ENCODE measurements around the gene CRYBA2. TPM values are rescaled to one million over a fixed set of nuclear protein-coding genes. Genes with fewer than 3 reads are reported as not detected.

CRYBA2 gene
- total RNA-seq, 1 experiment from 2014 or later: not detected

GRCh38 chr2:219022616-219023015 lies 29.4 kb upstream of the CRYBA2 start:
- no peaks in the 10 kb centered on the region for H3K4me1 ChIP-seq (ENCODE audit: control insufficient read depth, insufficient read depth, low read length)
- CTCF ChIA-PET: no interaction called here
- no peak for ATAC-seq
- H3K27me3 ChIP-seq (ENCODE audit: control insufficient read depth, insufficient read depth, low read length): no peaks in the 10 kb centered on the region
- POLR2A ChIA-PET: no interaction called here
- H3K27ac ChIP-seq (ENCODE audit: low read length): no peak overlapping the region
- TF ChIP-seq SIN3A (IDR thresholded peaks at IDR 0.05; ENCODE audit: borderline replicate concordance, insufficient read depth, low read depth, low read length): no peak
- no peak for TF ChIP-seq POLR2AphosphoS5 (IDR thresholded peaks at IDR 0.05; ENCODE audit: low read depth, low read length)
- TF ChIP-seq CTCF (IDR thresholded peaks at IDR 0.05): no peak
- TF ChIP-seq, protein P1, sequence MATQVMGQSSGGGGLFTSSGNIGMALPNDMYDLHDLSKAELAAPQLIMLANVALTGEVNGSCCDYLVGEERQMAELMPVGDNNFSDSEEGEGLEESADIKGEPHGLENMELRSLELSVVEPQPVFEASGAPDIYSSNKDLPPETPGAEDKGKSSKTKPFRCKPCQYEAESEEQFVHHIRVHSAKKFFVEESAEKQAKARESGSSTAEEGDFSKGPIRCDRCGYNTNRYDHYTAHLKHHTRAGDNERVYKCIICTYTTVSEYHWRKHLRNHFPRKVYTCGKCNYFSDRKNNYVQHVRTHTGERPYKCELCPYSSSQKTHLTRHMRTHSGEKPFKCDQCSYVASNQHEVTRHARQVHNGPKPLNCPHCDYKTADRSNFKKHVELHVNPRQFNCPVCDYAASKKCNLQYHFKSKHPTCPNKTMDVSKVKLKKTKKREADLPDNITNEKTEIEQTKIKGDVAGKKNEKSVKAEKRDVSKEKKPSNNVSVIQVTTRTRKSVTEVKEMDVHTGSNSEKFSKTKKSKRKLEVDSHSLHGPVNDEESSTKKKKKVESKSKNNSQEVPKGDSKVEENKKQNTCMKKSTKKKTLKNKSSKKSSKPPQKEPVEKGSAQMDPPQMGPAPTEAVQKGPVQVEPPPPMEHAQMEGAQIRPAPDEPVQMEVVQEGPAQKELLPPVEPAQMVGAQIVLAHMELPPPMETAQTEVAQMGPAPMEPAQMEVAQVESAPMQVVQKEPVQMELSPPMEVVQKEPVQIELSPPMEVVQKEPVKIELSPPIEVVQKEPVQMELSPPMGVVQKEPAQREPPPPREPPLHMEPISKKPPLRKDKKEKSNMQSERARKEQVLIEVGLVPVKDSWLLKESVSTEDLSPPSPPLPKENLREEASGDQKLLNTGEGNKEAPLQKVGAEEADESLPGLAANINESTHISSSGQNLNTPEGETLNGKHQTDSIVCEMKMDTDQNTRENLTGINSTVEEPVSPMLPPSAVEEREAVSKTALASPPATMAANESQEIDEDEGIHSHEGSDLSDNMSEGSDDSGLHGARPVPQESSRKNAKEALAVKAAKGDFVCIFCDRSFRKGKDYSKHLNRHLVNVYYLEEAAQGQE (IDR thresholded peaks at IDR 0.05; ENCODE audit: insufficient read depth in 1 of 2, low read depth in 2 of 2, low read length in 1 of 2): no peak
- TF ChIP-seq TCF7L2 (IDR thresholded peaks at IDR 0.05; ENCODE audit: low read depth, low read length): no peak
- no peaks in the 10 kb centered on the region for H3K9me3 ChIP-seq (ENCODE audit: control insufficient read depth, insufficient read depth, low read depth, low read length)
- H3K36me3 ChIP-seq (ENCODE audit: control insufficient read depth, insufficient read depth, low read length): no peaks in the 10 kb centered on the region
- H3K4me3 ChIP-seq (ENCODE audit: low read depth in 2 of 2, low read length in 2 of 2): no peak overlapping the region
- BruUV-seq (replicated peaks): no TSS peak
- in situ Hi-C loops (cut with HindIII; ENCODE audit: low pct_unique_long_range_greater_than_20kb, low sequenced_read_pairs) (no loop called here), intact Hi-C loops (cut with micrococcal nuclease; ENCODE audit: unreplicated experiment) (loop anchor here (10.0 kb wide), 1 partner anchor 132 kb away; no protein-coding TSS in a partner anchor)
- DNase-seq (ENCODE audit: low read depth, low spot score): no peak

DNA sequence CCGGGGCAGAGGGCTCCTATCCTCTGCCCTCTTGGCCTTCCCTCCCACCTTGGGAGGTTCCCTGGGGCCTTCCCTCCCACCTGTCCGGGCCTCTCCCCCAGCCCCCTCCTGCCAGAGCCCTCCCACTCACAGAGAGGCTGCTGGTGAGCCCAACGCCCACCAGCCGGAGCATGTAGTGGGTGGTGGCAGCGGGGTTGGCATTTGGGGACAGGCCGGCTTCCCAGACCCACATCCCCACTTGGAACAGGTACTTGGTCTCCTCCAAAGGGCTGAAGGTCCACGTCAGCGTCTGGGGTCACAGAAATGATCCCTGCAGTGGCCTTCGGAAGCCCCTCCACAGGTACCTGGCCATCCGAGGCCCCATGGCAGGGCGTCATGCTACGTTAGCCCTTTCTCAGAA lies 28.8 kb upstream of the CRYBA2 start:
- TF ChIP-seq TCF7L2 (IDR thresholded peaks at IDR 0.05; ENCODE audit: low read depth, low read length) (no peak), SIN3A (IDR thresholded peaks at IDR 0.05; ENCODE audit: borderline replicate concordance, insufficient read depth, low read depth, low read length) (no peak), CTCF (IDR thresholded peaks at IDR 0.05) (no peak), POLR2AphosphoS5 (IDR thresholded peaks at IDR 0.05; ENCODE audit: low read depth, low read length) (no peak)
- TF ChIP-seq, protein P1 (IDR thresholded peaks at IDR 0.05; ENCODE audit: insufficient read depth in 1 of 2, low read depth in 2 of 2, low read length in 1 of 2): no peak
- BruUV-seq (replicated peaks): no TSS peak
- POLR2A ChIA-PET: no interaction called here

More for the DNA sequence above, 28.8 kb upstream of the CRYBA2 start:
- in situ Hi-C loops (cut with HindIII; ENCODE audit: low pct_unique_long_range_greater_than_20kb, low sequenced_read_pairs) (no loop called here), intact Hi-C loops (cut with micrococcal nuclease; ENCODE audit: unreplicated experiment) (loop anchor here (10.0 kb wide), 1 partner anchor 133 kb away; no protein-coding TSS in a partner anchor)
- no peak for DNase-seq (ENCODE audit: low read depth, low spot score)
- CTCF ChIA-PET: no interaction called here
- no peak overlapping the region for H3K4me3 ChIP-seq (ENCODE audit: low read depth in 2 of 2, low read length in 2 of 2)
- H3K27ac ChIP-seq (ENCODE audit: low read length): no peak overlapping the region
- H3K27me3 ChIP-seq (ENCODE audit: control insufficient read depth, insufficient read depth, low read length): no peaks in the 10 kb centered on the region
- H3K36me3 ChIP-seq (ENCODE audit: control insufficient read depth, insufficient read depth, low read length): no peaks in the 10 kb centered on the region
- H3K9me3 ChIP-seq (ENCODE audit: control insufficient read depth, insufficient read depth, low read depth, low read length): no peaks in the 10 kb centered on the region
- no peak for ATAC-seq
- no peaks in the 10 kb centered on the region for H3K4me1 ChIP-seq (ENCODE audit: control insufficient read depth, insufficient read depth, low read length)
